GM23338 (cell line): ENCODE results near the gene KDM5C. TPM values are rescaled to one million over a fixed set of nuclear protein-coding genes. Genes with fewer than 3 reads are reported as not detected.

Source experiments
- ATAC-seq: fragments of 200-7000 bp; cut with Tn5 transposase; 3 replicates; pipeline ENCODE4 v1.9.1; 2020
- DNase-seq: peaks from one replicate; pipeline ENCODE4 v3.0.0-alpha.2; 2015; ENCODE audit warnings: low spot score
- H2AFZ ChIP-seq: fragments of 200-600 bp; sonication (generic); 2 replicates; pipeline ENCODE4 v1.8.0; 2016; ENCODE audit warnings: antibody characterized with exemption, mild to moderate bottlenecking, moderate library complexity
- H3F3A ChIP-seq: fragments of 200-600 bp; sonication (generic); replicated peaks from 2 replicates; pipeline ENCODE4 v1.8.0; 2017; ENCODE audit warnings: antibody characterized with exemption, mixed run types, low read depth
- H3K27ac ChIP-seq: fragments of 200-600 bp; sonication (generic); 2 replicates; pipeline ENCODE4 v1.6.1; 2016; ENCODE audit warnings: low read depth
- H3K27me3 ChIP-seq: fragments of 200-600 bp; sonication (generic); 2 replicates; pipeline ENCODE4 v1.8.0; 2016; ENCODE audit warnings: mild to moderate bottlenecking, mixed run types, moderate library complexity; ENCODE audit not compliant: insufficient read depth
- H3K36me3 ChIP-seq: fragments of 200-600 bp; sonication (generic); 2 replicates; pipeline ENCODE4 v1.8.0; 2016; ENCODE audit warnings: mild to moderate bottlenecking; ENCODE audit not compliant: insufficient read depth
- H3K4me1 ChIP-seq: fragments of 200-600 bp; sonication (generic); 2 replicates; pipeline ENCODE4 v1.8.0; 2016; ENCODE audit warnings: mild to moderate bottlenecking, moderate library complexity; ENCODE audit not compliant: insufficient read depth
- H3K4me2 ChIP-seq: fragments of 200-600 bp; sonication (generic); 2 replicates; pipeline ENCODE4 v1.7.1; 2017; ENCODE audit warnings: mixed run types
- H3K4me3 ChIP-seq: fragments of 200-600 bp; sonication (generic); 2 replicates; pipeline ENCODE4 v1.6.1; 2016; ENCODE audit warnings: mixed run types
- H3K79me2 ChIP-seq: fragments of 200-600 bp; sonication (generic); replicated peaks from 2 replicates; pipeline ENCODE4 v1.8.0; 2017; ENCODE audit warnings: mild to moderate bottlenecking; ENCODE audit not compliant: insufficient read depth
- H3K9me2 ChIP-seq: fragments of 200-600 bp; sonication (generic); 2 replicates; pipeline ENCODE4 v1.8.0; 2017; ENCODE audit not compliant: insufficient read depth
- H4K20me1 ChIP-seq: fragments of 200-600 bp; sonication (generic); replicated peaks from 2 replicates; pipeline ENCODE4 v1.8.0; 2017; ENCODE audit warnings: mild to moderate bottlenecking; ENCODE audit not compliant: insufficient read depth
- H3K27ac Mint-ChIP-seq: 2 replicates; pipeline ENCODE4 v1.8.0; 2020; ENCODE audit warnings: inconsistent platforms, mild to moderate bottlenecking, moderate library complexity, mixed read lengths
- H3K27me3 Mint-ChIP-seq: 3 replicates; pipeline ENCODE4 v1.8.0; 2022; ENCODE audit warnings: low read depth, mild to moderate bottlenecking, moderate library complexity, mixed read lengths, inconsistent platforms; ENCODE audit not compliant: insufficient read depth, poor library complexity
- H3K36me3 Mint-ChIP-seq: 3 replicates; pipeline ENCODE4 v1.8.0; 2021; ENCODE audit warnings: low read depth, mild to moderate bottlenecking, inconsistent platforms, moderate library complexity, mixed read lengths
- H3K4me1 Mint-ChIP-seq: 3 replicates; pipeline ENCODE4 v1.8.0; 2020; ENCODE audit warnings: mild to moderate bottlenecking, inconsistent platforms, mixed read lengths
- H3K4me3 Mint-ChIP-seq: 3 replicates; pipeline ENCODE4 v1.8.0; 2021; ENCODE audit warnings: moderate library complexity, mild to moderate bottlenecking, inconsistent platforms, mixed read lengths
- H3K9me3 Mint-ChIP-seq: 3 replicates; pipeline ENCODE4 v1.8.0; 2020; ENCODE audit warnings: moderate library complexity, mild to moderate bottlenecking, inconsistent platforms, mixed read lengths
- CREB1 ChIP-seq: fragments of 250-450 bp; sonication (Bioruptor Pico); IDR thresholded peaks from 2 replicates; pipeline ENCODE4 v1.5.0; 2020; ENCODE audit warnings: low read depth, mild to moderate bottlenecking, moderate library complexity
- CTCF ChIP-seq, 2 experiments: fragments of 200-600 bp in 1 of 2; sonication (generic) in 1 of 2; conservative IDR thresholded peaks; 2 replicates each; pipeline versions ENCODE4 v1.5.1 to v1.6.1; 2016 to 2017; ENCODE audit warnings: antibody characterized with exemption in 2 of 2, low read depth in 2 of 2, mild to moderate bottlenecking in 2 of 2, moderate library complexity in 1 of 2
- ETS1 ChIP-seq: IDR thresholded peaks from 2 replicates; pipeline ENCODE4 v1.6.1; 2016; ENCODE audit warnings: antibody characterized with exemption
- EZH2 ChIP-seq: fragments of 200-600 bp; sonication (generic); IDR thresholded peaks from one replicate; pipeline ENCODE4 v1.8.0; 2017; ENCODE audit warnings: antibody characterized with exemption, mild to moderate bottlenecking, low read depth; ENCODE audit not compliant: unreplicated experiment
- EZH2phosphoT487 ChIP-seq: fragments of 200-600 bp; sonication (generic); IDR thresholded peaks from one replicate; pipeline ENCODE4 v1.8.1; 2018; ENCODE audit warnings: antibody characterized with exemption; ENCODE audit not compliant: unreplicated experiment
- JUNB ChIP-seq: IDR thresholded peaks from one replicate; pipeline ENCODE4 v1.6.1; 2016; ENCODE audit warnings: antibody characterized with exemption; ENCODE audit not compliant: unreplicated experiment
- NANOG ChIP-seq: IDR thresholded peaks from 2 replicates; pipeline ENCODE4 v1.6.1; 2016; ENCODE audit warnings: antibody characterized with exemption, borderline replicate concordance
- POLR2AphosphoS5 ChIP-seq: IDR thresholded peaks from 2 replicates; pipeline ENCODE4 v1.6.1; 2016; ENCODE audit warnings: antibody characterized with exemption, low read depth
- REST ChIP-seq: IDR thresholded peaks from one replicate; pipeline ENCODE4 v1.6.1; 2018; ENCODE audit warnings: antibody characterized with exemption; ENCODE audit not compliant: unreplicated experiment
- STAT1 ChIP-seq: IDR thresholded peaks from one replicate; pipeline ENCODE4 v1.6.1; 2016; ENCODE audit warnings: antibody characterized with exemption; ENCODE audit not compliant: unreplicated experiment
- ZNF114 ChIP-seq: fragments of 250-450 bp; sonication (Bioruptor Pico); IDR thresholded peaks from 2 replicates; pipeline ENCODE4 v1.5.0; 2020; ENCODE audit warnings: mild to moderate bottlenecking, moderate library complexity
- ZNF331 ChIP-seq: fragments of 250-450 bp; sonication (Bioruptor Pico); IDR thresholded peaks from 2 replicates; pipeline ENCODE4 v1.5.0; 2020; ENCODE audit warnings: low read depth, mild to moderate bottlenecking, moderate library complexity
- ZNF462 ChIP-seq: fragments of 250-450 bp; sonication (Bioruptor Pico); IDR thresholded peaks from 2 replicates; pipeline ENCODE4 v1.5.0; 2020; ENCODE audit warnings: mild to moderate bottlenecking, moderate library complexity
- polyA plus RNA-seq: library from polyadenylated mRNA; unstranded; fragments of >200 nt; fragmentation: Nextera tagmentation; extraction: Ambion mirVana; gene quantifications from 2 replicates; pipeline ENCODE4 v1.2.1, GENCODE V29; 2016
- total RNA-seq: library from RNA; depleted of rRNA; stranded (reverse); fragments of >200 nt; shearing (Covaris generic); gene quantifications from 2 replicates; pipeline ENCODE4 v1.2.3, GENCODE V29; 2014

KDM5C gene
- total and polyA plus RNA-seq, 2 experiments from 2014 or later = 20.3 to 173 TPM

GRCh38 chrX:53255738-53256191 is 30.8 kb upstream of the KDM5C start:
- Histone ChIP-seq H3K27ac (no peak overlapping the region), H3K4me3 (no peak overlapping the region), H3K4me1 (no peaks in the 10 kb centered on the region), H3K9me2 (no peaks in the 10 kb centered on the region), H3K36me3 (no peaks in the 10 kb centered on the region), H3K4me2 (no peak overlapping the region), H3K27me3 (no peaks in the 10 kb centered on the region), H3K79me2 (no peaks in the 10 kb centered on the region), H2AFZ (no peak overlapping the region), H3F3A (no peaks in the 10 kb centered on the region), H4K20me1 (no peaks in the 10 kb centered on the region)
- Mint-ChIP-seq H3K27ac (no peak overlapping the region), H3K9me3 (peaks cover 3% of the 10 kb centered on the region; the same call in 2 of the 3 replicates), H3K4me1 (peaks cover 12% of the 10 kb centered on the region), H3K36me3 (peaks cover 19% of the 10 kb centered on the region), H3K4me3 (no peak overlapping the region), H3K27me3 (peaks cover 9% of the 10 kb centered on the region)
- no peak for TF ChIP-seq NANOG
- TF ChIP-seq ETS1 = no peak
- no peak for TF ChIP-seq ZNF114 (CRISPR knock-in tag)
- no peak for TF ChIP-seq ZNF331 (CRISPR knock-in tag)
- TF ChIP-seq EZH2phosphoT487 = no peak
- no peak for TF ChIP-seq REST
- no peak for TF ChIP-seq JUNB
- TF ChIP-seq CREB1 (CRISPR knock-in tag) = no peak
- no peak for TF ChIP-seq STAT1
- TF ChIP-seq CTCF (conservative IDR thresholded peaks at IDR 0.05; ENCODE audit: low read depth in 2 of 2) = no peak
- no peak for TF ChIP-seq POLR2AphosphoS5
- no peak for TF ChIP-seq ZNF462 (CRISPR knock-in tag)
- no peak for TF ChIP-seq EZH2
- DNase-seq (no peak), ATAC-seq (no peak)
